ENCODE data around the gene AMOTL1.
"Not testable (repeated sequence)": the region's sequence is repeated elsewhere in the genome, so short reads cannot be mapped to it uniquely, and the experiment has no call there.

Gene AMOTL1

GRCh38 chr11:94769880-94770279 is 1.7 kb downstream of the AMOTL1 start:
- peak; percentile 28 for DNase-seq

- no peak for DNase-seq
Measured at GRCh38 chr11:94770563-94771120, 2.5 kb downstream of the AMOTL1 start.

GRCh38 chr11:94771390-94771789 is 3.2 kb downstream of the AMOTL1 start:
- DNase-seq, result no peak

GRCh38 chr11:94771951-94772350 is 3.8 kb downstream of the AMOTL1 start:
- DNase-seq, result no peak

GRCh38 chr11:94773842-94774241 is 5.7 kb downstream of the AMOTL1 start:
- DNase-seq, result no peak

- DNase-seq, result no peak
Measured at GRCh38 chr11:94774345-94774744, 6.2 kb downstream of the AMOTL1 start.

- no peak for DNase-seq
Measured at GRCh38 chr11:94775567-94776327, 7.6 kb downstream of the AMOTL1 start.

GRCh38 chr11:94776351-94777321 is 8.5 kb downstream of the AMOTL1 start:
- peak; percentile 57 for DNase-seq

GRCh38 chr11:94780432-94780831 is 12.3 kb downstream of the AMOTL1 start:
- no peak for DNase-seq

- DNase-seq, result peak; percentile 92
Measured at GRCh38 chr11:94781837-94782236, 13.7 kb downstream of the AMOTL1 start.

- DNase-seq, result no peak
Measured at GRCh38 chr11:94782446-94782845, 14.3 kb downstream of the AMOTL1 start.

GRCh38 chr11:94784884-94785283 is 16.7 kb downstream of the AMOTL1 start:
- DNase-seq, result no peak

- DNase-seq, result peak; percentile 48
Measured at GRCh38 chr11:94785509-94785908, 17.4 kb downstream of the AMOTL1 start.

- peak; percentile 51 for DNase-seq
Measured at GRCh38 chr11:94786264-94787126, 18.3 kb downstream of the AMOTL1 start.

GRCh38 chr11:94787801-94788200 is 19.6 kb downstream of the AMOTL1 start:
- DNase-seq, result no peak

GRCh38 chr11:94788396-94788795 is 20.2 kb downstream of the AMOTL1 start:
- peak; percentile 35 for DNase-seq

GRCh38 chr11:94790197-94790596 is 22.0 kb downstream of the AMOTL1 start:
- DNase-seq, result no peak

GRCh38 chr11:94790661-94791180 is 22.6 kb downstream of the AMOTL1 start:
- DNase-seq, result peak; percentile 44

- peak; percentile 53 for DNase-seq
Measured at GRCh38 chr11:94791216-94791889, 23.2 kb downstream of the AMOTL1 start.

- DNase-seq, result not testable (repeated sequence)
Measured at GRCh38 chr11:94791942-94792341, 23.8 kb downstream of the AMOTL1 start.

GRCh38 chr11:94792451-94792850 is 24.3 kb downstream of the AMOTL1 start:
- no peak for DNase-seq

All from fibroblast of skin of back (primary cell).